Calu3 (cell line): ENCODE measurements around the gene BRAT1. TPM values are rescaled to one million over a fixed set of nuclear protein-coding genes. Genes with fewer than 3 reads are reported as not detected.
"Not testable (repeated sequence)": the region's sequence is repeated elsewhere in the genome, so short reads cannot be mapped to it uniquely, and the experiment has no call there.

Source experiments
- BruUV-seq: library from RNA; stranded (reverse); fragments of 400-500 nt; replicated peaks from 2 replicates; lab custom pipeline; 2021; lab: Mats Ljungman, UMichigan
- CTCF ChIA-PET: fragments of 300-600 bp; sonication (Branson Sonifier 250); formaldehyde crosslinking; loops from one replicate; lab custom pipeline; 2022; ENCODE audit warnings: antibody characterized with exemption; lab: Charles Lee
- DNase-seq: peaks from one replicate; pipeline ENCODE4 v3.0.0; 2022
- H3K27ac Mint-ChIP-seq: one replicate; pipeline ENCODE4 v1.8.0; 2022; ENCODE audit warnings: mixed read lengths; ENCODE audit not compliant: unreplicated experiment
- H3K27me3 Mint-ChIP-seq: one replicate; pipeline ENCODE4 v1.8.0; 2022; ENCODE audit warnings: mixed read lengths; ENCODE audit not compliant: unreplicated experiment
- H3K36me3 Mint-ChIP-seq: one replicate; pipeline ENCODE4 v1.8.0; 2022; ENCODE audit warnings: mild to moderate bottlenecking, moderate library complexity, mixed read lengths; ENCODE audit not compliant: insufficient read depth, unreplicated experiment
- H3K4me1 Mint-ChIP-seq: one replicate; pipeline ENCODE4 v1.8.0; 2022; ENCODE audit warnings: mild to moderate bottlenecking, low read depth, mixed read lengths; ENCODE audit not compliant: unreplicated experiment
- H3K4me3 Mint-ChIP-seq: one replicate; pipeline ENCODE4 v1.8.0; 2022; ENCODE audit warnings: mild to moderate bottlenecking, low read depth, moderate library complexity, mixed read lengths; ENCODE audit not compliant: unreplicated experiment
- H3K9me3 Mint-ChIP-seq: one replicate; pipeline ENCODE4 v1.8.0; 2022; ENCODE audit warnings: low read depth, mixed read lengths; ENCODE audit not compliant: unreplicated experiment
- intact Hi-C: fragments of 100-400 bp; cut with micrococcal nuclease; formaldehyde crosslinking; loops from one replicate; pipeline ENCODE4 v1.10.0; 2022; ENCODE audit not compliant: unreplicated experiment
- total RNA-seq: library from RNA; stranded (reverse); gene quantifications from 2 replicates; pipeline ENCODE4 v1.2.3, GENCODE V29; 2022
- TF ChIP-seq, protein P1 (sequence below): fragments of 200-600 bp; IDR thresholded peaks from one replicate; pipeline ENCODE4 v1.8.0; 2022; ENCODE audit warnings: antibody characterized with exemption; ENCODE audit not compliant: unreplicated experiment

BRAT1 gene
- total RNA-seq, 1 experiment from 2014 or later: 59.6 TPM

DNA sequence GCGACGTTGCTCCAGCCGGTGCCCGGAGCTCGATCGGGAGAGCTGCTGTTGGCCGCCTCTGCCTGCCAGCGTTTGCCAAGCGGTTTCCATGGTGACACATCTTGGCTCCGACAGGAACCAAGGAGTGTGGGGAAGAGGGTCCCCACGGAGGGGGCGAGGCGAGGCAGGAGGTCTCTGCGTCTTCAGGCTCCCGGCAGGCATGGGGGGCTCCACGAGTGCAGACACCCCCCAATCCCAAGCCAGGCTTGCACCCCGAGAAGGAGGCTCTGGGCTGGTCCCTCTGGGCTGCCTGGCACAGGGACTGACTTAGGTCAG lies 23.6 kb downstream of the BRAT1 start:
- H3K9me3 Mint-ChIP-seq, CTCF ChIA-PET, BruUV-seq, DNase-seq, H3K27me3 Mint-ChIP-seq, intact Hi-C loops: not testable (repeated sequence)
- peak overlapping the region; percentile 88 for H3K27ac Mint-ChIP-seq
- H3K4me1 Mint-ChIP-seq: peaks cover 46% of the 10 kb centered on the region
- H3K36me3 Mint-ChIP-seq: peaks cover 60% of the 10 kb centered on the region
- H3K4me3 Mint-ChIP-seq: peak overlapping the region; percentile 53

DNA sequence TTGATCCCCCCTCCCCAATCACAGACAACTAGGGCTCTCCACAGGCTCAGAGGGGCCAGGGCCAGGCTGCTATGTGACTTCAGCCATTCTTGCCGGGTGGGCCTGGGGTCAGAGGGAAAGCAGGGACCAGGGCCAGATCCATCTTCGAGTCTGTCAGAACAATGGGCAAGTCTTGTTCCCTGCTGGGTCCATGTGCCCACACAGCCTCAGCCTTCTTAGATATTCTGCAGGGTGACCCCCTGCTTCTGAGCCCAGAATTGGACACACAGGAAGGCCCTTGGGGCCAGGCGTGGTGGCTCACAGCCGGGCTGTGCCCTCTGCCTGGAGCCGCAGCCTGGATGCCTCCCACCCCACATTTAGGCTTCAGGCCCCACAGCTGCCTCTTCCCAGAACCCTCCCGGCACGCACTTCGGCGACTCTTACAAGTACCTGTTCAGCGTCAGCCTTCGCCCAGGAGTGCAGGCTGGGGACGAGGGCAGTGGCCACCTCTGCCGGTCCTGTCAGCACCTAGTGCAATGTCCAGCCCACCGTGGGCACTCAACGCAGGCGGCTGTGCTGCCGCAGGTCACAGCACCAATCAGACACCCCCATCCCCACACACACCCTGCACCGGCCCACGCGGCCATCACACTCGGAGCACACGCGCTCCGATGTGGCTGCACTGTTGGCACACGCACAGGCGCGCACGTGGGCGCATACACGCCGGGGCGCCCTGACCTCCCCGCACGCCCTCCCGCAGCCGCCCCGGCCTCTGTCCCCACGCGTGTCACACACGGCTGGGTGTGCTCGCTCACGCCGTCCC lies 24.1 kb downstream of the BRAT1 start:
- intact Hi-C loops, DNase-seq, CTCF ChIA-PET, H3K9me3 Mint-ChIP-seq, H3K27me3 Mint-ChIP-seq: not testable (repeated sequence)
- TSS peak; percentile 2 for BruUV-seq
- H3K27ac Mint-ChIP-seq: peak overlapping the region; percentile 88
- peak overlapping the region; percentile 53 for H3K4me3 Mint-ChIP-seq
- H3K4me1 Mint-ChIP-seq: peaks cover 50% of the 10 kb centered on the region
- peaks cover 66% of the 10 kb centered on the region for H3K36me3 Mint-ChIP-seq

DNA sequence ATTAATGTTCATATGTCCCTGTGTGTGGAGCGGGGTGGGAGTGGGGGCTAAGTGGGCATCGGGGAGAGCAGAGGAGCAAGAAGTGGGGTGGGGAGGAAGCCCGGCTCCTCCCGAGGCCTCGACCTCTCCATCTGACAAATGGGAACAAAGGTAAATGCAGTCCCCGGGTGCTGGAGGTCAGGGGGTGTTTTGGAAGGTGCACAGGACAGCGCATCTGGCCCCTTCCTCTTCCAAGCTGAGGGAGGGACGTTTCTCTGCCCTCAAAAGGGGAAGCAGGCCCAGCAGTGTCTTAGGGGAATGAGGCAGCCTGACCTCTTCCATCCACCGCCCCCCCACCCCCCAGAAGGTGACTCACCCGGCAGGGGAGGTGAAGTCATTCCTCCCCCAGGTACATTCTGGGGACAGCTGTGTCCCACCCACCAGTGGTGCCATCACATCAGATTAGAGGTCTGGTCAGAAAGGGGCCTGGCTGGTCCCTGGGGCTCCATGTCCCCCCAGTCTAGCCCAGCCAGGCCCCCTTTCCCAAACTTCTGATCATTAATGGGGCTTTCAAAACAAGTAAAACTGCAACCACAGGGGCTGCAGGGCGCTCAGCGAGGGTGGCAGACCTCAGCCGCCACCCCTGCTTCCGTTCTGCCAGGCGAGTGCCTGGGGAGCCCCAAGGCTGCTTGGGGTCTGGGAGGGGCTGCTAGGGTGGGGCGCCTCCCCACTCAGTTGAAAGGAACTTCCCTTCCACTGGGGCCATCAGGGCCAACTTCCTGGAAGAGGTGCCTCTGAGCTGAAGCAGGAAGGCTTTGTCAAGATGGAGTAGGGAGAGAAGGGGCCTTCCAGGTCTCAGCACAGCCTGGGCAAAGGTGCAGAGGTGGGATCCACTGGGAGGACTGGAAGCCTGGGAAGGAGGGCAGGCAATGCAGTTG lies 25.0 kb downstream of the BRAT1 start:
- BruUV-seq: no TSS peak
- intact Hi-C loops: no loop called here
- Mint-ChIP-seq H3K4me1 (peaks cover 50% of the 10 kb centered on the region), H3K36me3 (peaks cover 72% of the 10 kb centered on the region), H3K9me3 (no peaks in the 10 kb centered on the region), H3K4me3 (peak overlapping the region; percentile 53), H3K27me3 (no peaks in the 10 kb centered on the region), H3K27ac (peak overlapping the region; percentile 88)
- peak; percentile 58 for DNase-seq
- TF ChIP-seq, protein P1, sequence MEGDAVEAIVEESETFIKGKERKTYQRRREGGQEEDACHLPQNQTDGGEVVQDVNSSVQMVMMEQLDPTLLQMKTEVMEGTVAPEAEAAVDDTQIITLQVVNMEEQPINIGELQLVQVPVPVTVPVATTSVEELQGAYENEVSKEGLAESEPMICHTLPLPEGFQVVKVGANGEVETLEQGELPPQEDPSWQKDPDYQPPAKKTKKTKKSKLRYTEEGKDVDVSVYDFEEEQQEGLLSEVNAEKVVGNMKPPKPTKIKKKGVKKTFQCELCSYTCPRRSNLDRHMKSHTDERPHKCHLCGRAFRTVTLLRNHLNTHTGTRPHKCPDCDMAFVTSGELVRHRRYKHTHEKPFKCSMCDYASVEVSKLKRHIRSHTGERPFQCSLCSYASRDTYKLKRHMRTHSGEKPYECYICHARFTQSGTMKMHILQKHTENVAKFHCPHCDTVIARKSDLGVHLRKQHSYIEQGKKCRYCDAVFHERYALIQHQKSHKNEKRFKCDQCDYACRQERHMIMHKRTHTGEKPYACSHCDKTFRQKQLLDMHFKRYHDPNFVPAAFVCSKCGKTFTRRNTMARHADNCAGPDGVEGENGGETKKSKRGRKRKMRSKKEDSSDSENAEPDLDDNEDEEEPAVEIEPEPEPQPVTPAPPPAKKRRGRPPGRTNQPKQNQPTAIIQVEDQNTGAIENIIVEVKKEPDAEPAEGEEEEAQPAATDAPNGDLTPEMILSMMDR: no peak
- CTCF ChIA-PET: interaction anchor here (0.6 to 1.4 kb wide), 5 partner anchors 42 to 1655 kb away, joined by 3 to 6 read pairs (median 3); no protein-coding TSS in a partner anchor

DNA sequence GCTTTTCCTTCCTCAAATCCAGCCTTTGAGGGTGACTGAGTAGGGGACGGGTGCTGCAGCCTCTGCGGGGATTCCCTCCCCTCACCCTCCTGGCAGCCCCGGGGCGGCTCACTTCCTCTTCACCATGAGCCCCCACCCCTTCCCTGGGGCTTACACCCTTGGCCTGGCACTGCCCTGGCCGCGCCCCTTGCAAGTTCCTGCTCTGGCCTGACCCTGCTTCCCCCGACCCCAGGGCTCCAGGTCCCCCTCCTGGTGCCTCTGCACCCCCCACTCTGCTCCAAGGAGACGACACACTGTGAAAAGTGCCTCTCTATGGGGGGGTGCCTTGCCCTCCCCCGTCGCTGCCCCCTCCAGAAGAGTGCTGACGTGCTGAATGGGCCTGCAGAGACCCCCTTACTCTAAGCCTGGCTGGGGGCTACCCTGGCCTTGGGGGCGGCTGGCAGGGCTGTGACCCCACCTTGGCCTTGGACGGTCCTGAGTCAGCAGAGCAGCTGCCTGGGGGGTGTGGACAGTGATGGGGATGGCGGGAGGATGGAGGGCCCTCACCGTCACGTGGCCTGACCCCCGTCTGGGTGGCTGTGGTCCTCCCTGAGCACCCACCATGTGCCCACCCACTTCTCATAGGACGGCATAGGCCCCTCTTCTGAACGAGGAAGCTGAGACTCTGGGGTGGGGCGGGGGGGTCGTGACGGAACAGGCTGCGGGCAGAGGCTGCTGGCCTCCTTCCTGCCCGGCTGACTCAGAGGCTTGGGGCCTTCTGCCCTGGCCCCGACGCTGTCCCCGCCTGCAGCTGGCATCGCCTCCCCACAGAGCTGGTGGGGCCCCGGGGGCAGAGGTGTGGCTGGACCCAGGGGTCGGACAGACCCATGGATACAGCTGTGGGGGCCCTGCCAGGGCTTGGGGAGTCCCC lies 25.9 kb downstream of the BRAT1 start:
- Mint-ChIP-seq H3K36me3 (peaks cover 79% of the 10 kb centered on the region), H3K27ac (peak overlapping the region; percentile 88), H3K4me3 (peak overlapping the region; percentile 53), H3K9me3 (no peaks in the 10 kb centered on the region), H3K27me3 (no peaks in the 10 kb centered on the region), H3K4me1 (peaks cover 50% of the 10 kb centered on the region)
- peak; percentile 84 for DNase-seq
- TF ChIP-seq, protein P1: no peak
- no TSS peak for BruUV-seq
- intact Hi-C loops: no loop called here
- CTCF ChIA-PET: interaction anchor here (0.6 to 2.0 kb wide), 5 partner anchors 15 to 78 kb away, joined by 3 to 8 read pairs (median 4); no protein-coding TSS in a partner anchor
